HepG2 (cell line): ENCODE results near the gene ATP2A3. TPM values are rescaled to one million over a fixed set of nuclear protein-coding genes. Genes with fewer than 3 reads are reported as not detected.
A peak's percentile ranks its signal among the peaks of the same experiment; 100 is the strongest.

ENCODE experiments used
- ARNTL ChIP-seq: sonication (generic); formaldehyde crosslinking; IDR thresholded peaks from 2 replicates; pipeline ENCODE4 v1.4.0; 2020; ENCODE audit warnings: mild to moderate bottlenecking, missing genetic modification reagents
- ASH2L ChIP-seq: fragments of 300-600, 200-600 bp; sonication (generic); IDR thresholded peaks from 2 replicates; pipeline ENCODE4 v1.7.0; 2017; ENCODE audit warnings: low read depth, mild to moderate bottlenecking, moderate library complexity, mixed read lengths, low read length; ENCODE audit not compliant: insufficient read length
- ERF ChIP-seq: IDR thresholded peaks from 2 replicates; pipeline ENCODE4 v1.6.1; 2018; ENCODE audit warnings: missing biosample characterization, missing genetic modification reagents
- GABPB1 ChIP-seq: IDR thresholded peaks from 2 replicates; pipeline ENCODE4 v1.6.1; 2016; ENCODE audit warnings: mild to moderate bottlenecking, missing genetic modification reagents, moderate library complexity, missing compliant biosample characterization
- MXD4 ChIP-seq: IDR thresholded peaks from 2 replicates; pipeline ENCODE4 v1.6.1; 2016; ENCODE audit warnings: mild to moderate bottlenecking, missing biosample characterization, missing genetic modification reagents
- NFYB ChIP-seq: sonication (generic); formaldehyde crosslinking; IDR thresholded peaks from 2 replicates; pipeline ENCODE4 v1.4.0; 2020; ENCODE audit warnings: missing genetic modification reagents
- SETDB1 ChIP-seq: sonication (generic); formaldehyde crosslinking; IDR thresholded peaks from 2 replicates; pipeline ENCODE4 v1.5.1; 2020; ENCODE audit warnings: missing genetic modification reagents, mild to moderate bottlenecking, borderline replicate concordance
- SIN3B ChIP-seq: fragments of 150-350 bp; IDR thresholded peaks from 2 replicates; pipeline ENCODE4 v1.6.1; 2014; ENCODE audit warnings: low read length
- SRSF4 ChIP-seq: fragments of 200-400 bp; formaldehyde crosslinking; IDR thresholded peaks from one replicate; pipeline ENCODE4 v1.6.1; 2018; ENCODE audit warnings: mild to moderate bottlenecking, low read depth, low read length, moderate library complexity; ENCODE audit not compliant: poor library complexity, severe bottlenecking
- TAF1 ChIP-seq: sonication (generic); formaldehyde crosslinking; IDR thresholded peaks from 2 replicates; pipeline ENCODE4 v1.4.0; 2020; ENCODE audit warnings: missing genetic modification reagents
- YY1 ChIP-seq: IDR thresholded peaks from 2 replicates; pipeline ENCODE4 v1.6.1; 2011; ENCODE audit warnings: low read length, low read depth, moderate library complexity, mild to moderate bottlenecking; ENCODE audit not compliant: insufficient read depth, insufficient replicate concordance
- ZFP82 ChIP-seq: sonication (generic); formaldehyde crosslinking; IDR thresholded peaks from 2 replicates; pipeline ENCODE4 v1.5.1; 2020; ENCODE audit warnings: mild to moderate bottlenecking, missing genetic modification reagents, borderline replicate concordance
- ZNF224 ChIP-seq: sonication (generic); formaldehyde crosslinking; IDR thresholded peaks from 2 replicates; pipeline ENCODE4 v1.5.0; 2020; ENCODE audit warnings: mild to moderate bottlenecking, missing genetic modification reagents
- ZNF234 ChIP-seq: sonication (generic); formaldehyde crosslinking; conservative IDR thresholded peaks from 2 replicates; pipeline ENCODE4 v1.5.1; 2020; ENCODE audit warnings: mild to moderate bottlenecking, missing genetic modification reagents
- ZNF367 ChIP-seq: sonication (generic); formaldehyde crosslinking; IDR thresholded peaks from 2 replicates; pipeline ENCODE4 v1.4.0; 2020; ENCODE audit warnings: missing genetic modification reagents, borderline replicate concordance
- ZNF776 ChIP-seq: sonication (generic); formaldehyde crosslinking; IDR thresholded peaks from 2 replicates; pipeline ENCODE4 v1.4.0; 2020; ENCODE audit warnings: mild to moderate bottlenecking, missing genetic modification reagents
- ZNF777 ChIP-seq: sonication (generic); formaldehyde crosslinking; IDR thresholded peaks from 2 replicates; pipeline ENCODE4 v1.4.0; 2020; ENCODE audit warnings: missing genetic modification reagents
- polyA plus RNA-seq, 8 experiments: library from polyadenylated mRNA; depleted of rRNA in 3 of 8; stranded (reverse) in 7 of 8; unstranded in 1 of 8; fragments of >200 nt; fragmentation: Illumina TruSeq in 4 of 8; extraction: Trizol in 4 of 8; gene quantifications; 2 replicates each; pipeline versions ENCODE4 v1.2.1 to v1.2.3, GENCODE V29; 2011 to 2016; ENCODE audit warnings: low read depth in 4 of 8, missing spikeins in 1 of 8, mixed read lengths in 1 of 8; ENCODE audit not compliant: insufficient read depth in 1 of 8
- total RNA-seq, 5 experiments: library from RNA; depleted of rRNA; stranded (reverse); fragments of >200 nt; fragmentation: Illumina TruSeq; extraction: Trizol; gene quantifications; 2 replicates each; pipeline ENCODE4 v1.2.3, GENCODE V29; 2016; ENCODE audit warnings: low read depth in 1 of 5
- TF ChIP-seq, protein P1 (sequence below): sonication (generic); formaldehyde crosslinking; IDR thresholded peaks from 2 replicates; pipeline ENCODE4 v1.8.1; 2023; ENCODE audit warnings: mild to moderate bottlenecking, missing genetic modification reagents
- TF ChIP-seq, protein P2 (sequence below): sonication (generic); formaldehyde crosslinking; IDR thresholded peaks from 2 replicates; pipeline ENCODE4 v1.4.0; 2020; ENCODE audit warnings: missing genetic modification reagents
- TF ChIP-seq, protein P3 (sequence below): sonication (generic); formaldehyde crosslinking; IDR thresholded peaks from 2 replicates; pipeline ENCODE4 v1.5.0; 2020; ENCODE audit warnings: mild to moderate bottlenecking, missing genetic modification reagents, moderate library complexity
- TF ChIP-seq, protein P4 (sequence below): sonication (generic); formaldehyde crosslinking; IDR thresholded peaks from 2 replicates; pipeline ENCODE4 v1.8.0; 2022; ENCODE audit warnings: missing genetic modification reagents, mild to moderate bottlenecking, moderate library complexity, borderline replicate concordance

Gene ATP2A3
- total and polyA plus RNA-seq, 2 of the 13 experiments (the other 11 are each of a cell fraction or from before 2014, with no cell fraction given): 0.07 TPM; not detected in 1

DNA sequence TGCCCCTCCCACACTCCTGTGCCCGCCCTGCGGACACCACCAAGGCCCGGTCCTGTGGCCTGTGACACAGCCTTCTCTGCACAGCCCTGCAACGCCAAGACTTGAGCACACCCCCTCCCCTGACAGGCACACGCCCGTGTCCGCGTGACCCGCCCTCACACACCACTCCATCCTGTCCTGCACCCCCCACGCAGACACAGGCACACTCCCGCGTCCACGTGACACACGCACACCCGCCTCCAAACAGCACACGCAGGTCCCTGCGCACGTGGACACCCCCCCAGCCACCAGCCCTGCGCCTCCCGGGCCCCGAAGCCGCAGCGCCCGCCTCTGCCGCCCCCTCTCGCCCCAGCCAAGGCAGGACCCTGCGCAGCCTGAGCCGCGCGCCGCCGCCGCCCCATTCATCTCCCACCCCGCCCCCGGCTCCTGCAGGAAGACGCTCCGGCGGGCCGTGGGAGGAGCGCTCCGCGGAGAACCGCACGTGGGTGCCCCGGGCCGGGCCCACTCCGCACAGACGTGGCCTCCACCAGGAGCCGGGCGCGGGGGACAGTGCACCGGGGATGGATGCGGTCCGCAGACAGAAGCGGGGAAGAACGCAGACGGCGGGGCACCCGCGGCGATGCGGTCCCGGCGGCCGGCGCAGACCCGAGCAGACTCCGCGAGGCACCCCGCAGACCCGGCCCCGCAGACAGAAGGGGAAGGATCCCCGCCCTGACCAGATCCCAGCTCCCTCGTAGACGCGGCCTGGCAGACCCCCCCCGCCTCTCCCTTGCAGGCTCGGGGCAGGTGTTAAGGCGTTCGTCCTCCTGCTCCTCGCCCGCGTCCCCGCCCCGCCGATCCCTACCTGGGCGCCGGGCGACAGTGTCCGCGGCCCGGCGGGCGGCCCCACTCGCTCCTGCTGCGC is 71.9 kb downstream of the ATP2A3 start (continued):
- TF ChIP-seq YY1 (peak; percentile 3), SIN3B (no peak), MXD4 (CRISPR knock-in tag) (no peak), NFYB (CRISPR knock-in tag) (0 out of 2 replicates have a peak, but pooled peaks have one; percentile 3), GABPB1 (CRISPR knock-in tag) (peak; percentile 17; the same call in 1 of the 2 replicates), ERF (CRISPR knock-in tag) (no peak), ZNF234 (0 out of 2 replicates have a peak, but pooled peaks have one; percentile 51), ZNF777 (peak; percentile 67), ARNTL (CRISPR knock-in tag) (peak; percentile 91), ZNF776 (CRISPR knock-in tag) (no peak; the same call in 1 of the 2 replicates), ZNF224 (no peak), ZFP82 (CRISPR knock-in tag) (0 out of 2 replicates have a peak, but pooled peaks have one; percentile 44), TAF1 (no peak), ASH2L (no peak), SRSF4 (no peak), SETDB1 (CRISPR knock-in tag) (no peak), ZNF367 (CRISPR knock-in tag) (no peak)
- TF ChIP-seq, protein P1, sequence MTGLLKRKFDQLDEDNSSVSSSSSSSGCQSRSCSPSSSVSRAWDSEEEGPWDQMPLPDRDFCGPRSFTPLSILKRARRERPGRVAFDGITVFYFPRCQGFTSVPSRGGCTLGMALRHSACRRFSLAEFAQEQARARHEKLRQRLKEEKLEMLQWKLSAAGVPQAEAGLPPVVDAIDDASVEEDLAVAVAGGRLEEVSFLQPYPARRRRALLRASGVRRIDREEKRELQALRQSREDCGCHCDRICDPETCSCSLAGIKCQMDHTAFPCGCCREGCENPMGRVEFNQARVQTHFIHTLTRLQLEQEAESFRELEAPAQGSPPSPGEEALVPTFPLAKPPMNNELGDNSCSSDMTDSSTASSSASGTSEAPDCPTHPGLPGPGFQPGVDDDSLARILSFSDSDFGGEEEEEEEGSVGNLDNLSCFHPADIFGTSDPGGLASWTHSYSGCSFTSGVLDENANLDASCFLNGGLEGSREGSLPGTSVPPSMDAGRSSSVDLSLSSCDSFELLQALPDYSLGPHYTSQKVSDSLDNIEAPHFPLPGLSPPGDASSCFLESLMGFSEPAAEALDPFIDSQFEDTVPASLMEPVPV (CRISPR knock-in tag): 0 out of 2 replicates have a peak, but pooled peaks have one; percentile 5
- TF ChIP-seq, protein P2, sequence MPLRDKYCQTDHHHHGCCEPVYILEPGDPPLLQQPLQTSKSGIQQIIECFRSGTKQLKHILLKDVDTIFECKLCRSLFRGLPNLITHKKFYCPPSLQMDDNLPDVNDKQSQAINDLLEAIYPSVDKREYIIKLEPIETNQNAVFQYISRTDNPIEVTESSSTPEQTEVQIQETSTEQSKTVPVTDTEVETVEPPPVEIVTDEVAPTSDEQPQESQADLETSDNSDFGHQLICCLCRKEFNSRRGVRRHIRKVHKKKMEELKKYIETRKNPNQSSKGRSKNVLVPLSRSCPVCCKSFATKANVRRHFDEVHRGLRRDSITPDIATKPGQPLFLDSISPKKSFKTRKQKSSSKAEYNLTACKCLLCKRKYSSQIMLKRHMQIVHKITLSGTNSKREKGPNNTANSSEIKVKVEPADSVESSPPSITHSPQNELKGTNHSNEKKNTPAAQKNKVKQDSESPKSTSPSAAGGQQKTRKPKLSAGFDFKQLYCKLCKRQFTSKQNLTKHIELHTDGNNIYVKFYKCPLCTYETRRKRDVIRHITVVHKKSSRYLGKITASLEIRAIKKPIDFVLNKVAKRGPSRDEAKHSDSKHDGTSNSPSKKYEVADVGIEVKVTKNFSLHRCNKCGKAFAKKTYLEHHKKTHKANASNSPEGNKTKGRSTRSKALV (CRISPR knock-in tag): peak; percentile 13; the same call in 1 of the 2 replicates
- TF ChIP-seq, protein P3, sequence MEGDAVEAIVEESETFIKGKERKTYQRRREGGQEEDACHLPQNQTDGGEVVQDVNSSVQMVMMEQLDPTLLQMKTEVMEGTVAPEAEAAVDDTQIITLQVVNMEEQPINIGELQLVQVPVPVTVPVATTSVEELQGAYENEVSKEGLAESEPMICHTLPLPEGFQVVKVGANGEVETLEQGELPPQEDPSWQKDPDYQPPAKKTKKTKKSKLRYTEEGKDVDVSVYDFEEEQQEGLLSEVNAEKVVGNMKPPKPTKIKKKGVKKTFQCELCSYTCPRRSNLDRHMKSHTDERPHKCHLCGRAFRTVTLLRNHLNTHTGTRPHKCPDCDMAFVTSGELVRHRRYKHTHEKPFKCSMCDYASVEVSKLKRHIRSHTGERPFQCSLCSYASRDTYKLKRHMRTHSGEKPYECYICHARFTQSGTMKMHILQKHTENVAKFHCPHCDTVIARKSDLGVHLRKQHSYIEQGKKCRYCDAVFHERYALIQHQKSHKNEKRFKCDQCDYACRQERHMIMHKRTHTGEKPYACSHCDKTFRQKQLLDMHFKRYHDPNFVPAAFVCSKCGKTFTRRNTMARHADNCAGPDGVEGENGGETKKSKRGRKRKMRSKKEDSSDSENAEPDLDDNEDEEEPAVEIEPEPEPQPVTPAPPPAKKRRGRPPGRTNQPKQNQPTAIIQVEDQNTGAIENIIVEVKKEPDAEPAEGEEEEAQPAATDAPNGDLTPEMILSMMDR (CRISPR knock-in tag): peak; percentile 41; the same call in 1 of the 2 replicates
- TF ChIP-seq, protein P4, sequence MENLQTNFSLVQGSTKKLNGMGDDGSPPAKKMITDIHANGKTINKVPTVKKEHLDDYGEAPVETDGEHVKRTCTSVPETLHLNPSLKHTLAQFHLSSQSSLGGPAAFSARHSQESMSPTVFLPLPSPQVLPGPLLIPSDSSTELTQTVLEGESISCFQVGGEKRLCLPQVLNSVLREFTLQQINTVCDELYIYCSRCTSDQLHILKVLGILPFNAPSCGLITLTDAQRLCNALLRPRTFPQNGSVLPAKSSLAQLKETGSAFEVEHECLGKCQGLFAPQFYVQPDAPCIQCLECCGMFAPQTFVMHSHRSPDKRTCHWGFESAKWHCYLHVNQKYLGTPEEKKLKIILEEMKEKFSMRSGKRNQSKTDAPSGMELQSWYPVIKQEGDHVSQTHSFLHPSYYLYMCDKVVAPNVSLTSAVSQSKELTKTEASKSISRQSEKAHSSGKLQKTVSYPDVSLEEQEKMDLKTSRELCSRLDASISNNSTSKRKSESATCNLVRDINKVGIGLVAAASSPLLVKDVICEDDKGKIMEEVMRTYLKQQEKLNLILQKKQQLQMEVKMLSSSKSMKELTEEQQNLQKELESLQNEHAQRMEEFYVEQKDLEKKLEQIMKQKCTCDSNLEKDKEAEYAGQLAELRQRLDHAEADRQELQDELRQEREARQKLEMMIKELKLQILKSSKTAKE (CRISPR knock-in tag): peak; percentile 45; the same call in 1 of the 2 replicates
